ENCODE measurements around the gene SRGAP3.

DNA sequence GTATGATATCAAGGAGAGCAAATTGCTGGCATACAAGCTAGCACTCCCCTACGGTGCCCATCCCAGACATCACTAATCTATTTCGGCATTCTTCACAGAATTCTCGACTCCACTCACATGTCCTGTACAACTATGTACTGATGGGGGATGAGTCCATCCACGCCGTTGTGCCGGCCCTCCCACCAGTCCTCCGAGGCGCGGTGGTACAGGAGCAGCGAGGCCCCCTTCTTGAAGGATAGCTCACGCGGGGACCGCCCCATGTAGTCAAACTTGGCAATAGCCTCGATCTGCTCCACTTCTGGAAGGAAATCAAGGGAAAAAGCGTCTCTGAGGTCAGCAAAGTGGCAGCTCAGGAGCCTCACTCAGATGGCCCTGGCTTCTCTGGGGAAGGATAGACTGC lies 255.2 kb downstream of the SRGAP3 start:
- TF ChIP-seq, protein P1, sequence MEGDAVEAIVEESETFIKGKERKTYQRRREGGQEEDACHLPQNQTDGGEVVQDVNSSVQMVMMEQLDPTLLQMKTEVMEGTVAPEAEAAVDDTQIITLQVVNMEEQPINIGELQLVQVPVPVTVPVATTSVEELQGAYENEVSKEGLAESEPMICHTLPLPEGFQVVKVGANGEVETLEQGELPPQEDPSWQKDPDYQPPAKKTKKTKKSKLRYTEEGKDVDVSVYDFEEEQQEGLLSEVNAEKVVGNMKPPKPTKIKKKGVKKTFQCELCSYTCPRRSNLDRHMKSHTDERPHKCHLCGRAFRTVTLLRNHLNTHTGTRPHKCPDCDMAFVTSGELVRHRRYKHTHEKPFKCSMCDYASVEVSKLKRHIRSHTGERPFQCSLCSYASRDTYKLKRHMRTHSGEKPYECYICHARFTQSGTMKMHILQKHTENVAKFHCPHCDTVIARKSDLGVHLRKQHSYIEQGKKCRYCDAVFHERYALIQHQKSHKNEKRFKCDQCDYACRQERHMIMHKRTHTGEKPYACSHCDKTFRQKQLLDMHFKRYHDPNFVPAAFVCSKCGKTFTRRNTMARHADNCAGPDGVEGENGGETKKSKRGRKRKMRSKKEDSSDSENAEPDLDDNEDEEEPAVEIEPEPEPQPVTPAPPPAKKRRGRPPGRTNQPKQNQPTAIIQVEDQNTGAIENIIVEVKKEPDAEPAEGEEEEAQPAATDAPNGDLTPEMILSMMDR (IDR thresholded peaks at IDR 0.05) = no peak
- TF ChIP-seq EP300 (IDR thresholded peaks at IDR 0.05; ENCODE audit: low read depth) = no peak
- TF ChIP-seq POLR2A (IDR thresholded peaks at IDR 0.05) = no peak
- TF ChIP-seq POLR2AphosphoS5 (IDR thresholded peaks at IDR 0.05) = no peak
